ENCODE results near the gene LYPLAL1. TPM values are rescaled to one million over a fixed set of nuclear protein-coding genes. Genes with fewer than 3 reads are reported as not detected.
"Not testable (repeated sequence)": the region's sequence is repeated elsewhere in the genome, so short reads cannot be mapped to it uniquely, and the experiment has no call there.

LYPLAL1 gene
- total and polyA plus RNA-seq, 2 of the 13 experiments (the other 11 are each of a cell fraction or from before 2014, with no cell fraction given), result 17.0 to 31.6 TPM

DNA sequence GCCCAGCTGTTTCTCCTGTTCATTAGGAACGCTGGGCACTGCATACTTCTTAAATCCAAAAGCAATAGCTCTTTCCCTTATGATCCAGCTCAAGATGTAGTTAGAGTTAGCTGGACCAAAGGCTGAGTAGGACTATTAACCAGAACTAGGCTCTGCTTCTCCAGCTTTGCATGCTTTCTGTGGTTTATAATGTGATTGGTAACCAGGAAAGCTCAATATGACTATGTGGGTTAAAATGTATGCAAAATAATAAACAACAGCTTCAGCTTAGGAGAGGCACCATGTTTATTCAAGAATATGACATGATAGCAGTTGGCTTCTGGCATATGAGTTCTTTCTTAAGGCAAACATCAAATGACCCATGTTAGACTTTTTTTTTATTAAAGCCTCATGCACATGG, 73.8 kb downstream of the LYPLAL1 start:
- intact Hi-C loops (cut with micrococcal nuclease; ENCODE audit: unreplicated experiment), result no loop called here
- H3K4me3 ChIP-seq (replicated peaks in 1 of 3; ENCODE audit: insufficient read depth in 1 of 3, low read depth in 2 of 3, low read length in 3 of 3), result no peak overlapping the region
- CTCF ChIA-PET (ENCODE audit: low intra/inter-chr PET ratio, low total read pairs), result no interaction called here
- no peaks in the 10 kb centered on the region for H4K20me1 ChIP-seq (ENCODE audit: insufficient read depth, low read length)
- no peaks in the 10 kb centered on the region for H3K4me1 ChIP-seq (ENCODE audit: insufficient read depth, low read length)
- H3K36me3 ChIP-seq (replicated peaks in 1 of 2; ENCODE audit: control insufficient read depth in 1 of 2, insufficient read depth in 2 of 2, low read length in 2 of 2), result peaks cover 0 to 2% of the 10 kb centered on the region in 2 experiments; a peak in 2 of 5 replicates
- no peaks in the 10 kb centered on the region for H3K79me2 ChIP-seq (ENCODE audit: insufficient read depth, low read length)
- H2AFZ ChIP-seq (ENCODE audit: low read length), result no peak overlapping the region
- POLR2A ChIA-PET, result no interaction called here
- FAIRE-seq, result no peak
- no TSS peak for BruUV-seq (replicated peaks)
- ATAC-seq, result no peak
- H3K4me2 ChIP-seq (ENCODE audit: low read depth, low read length), result no peak overlapping the region
- no peak overlapping the region for H3K9ac ChIP-seq (ENCODE audit: insufficient read depth, low read depth, low read length)
- 100% methylated on average over 1 of the region's 1 CpG for WGBS (ENCODE audit: low lambda C conversion rate)
- TF ChIP-seq FOXJ3 (CRISPR knock-in tag; IDR thresholded peaks at IDR 0.05; ENCODE audit: borderline replicate concordance) (no peak), IRX3 (CRISPR knock-in tag; IDR thresholded peaks at IDR 0.05; ENCODE audit: borderline replicate concordance, low read depth) (no peak), ZNF746 (CRISPR knock-in tag; IDR thresholded peaks at IDR 0.05) (no peak), ATRX (CRISPR knock-in tag; IDR thresholded peaks at IDR 0.05; ENCODE audit: borderline replicate concordance) (no peak), SPEN (CRISPR knock-in tag; IDR thresholded peaks at IDR 0.05; ENCODE audit: low read depth) (no peak), HNRNPLL (IDR thresholded peaks at IDR 0.05; ENCODE audit: low read depth, low read length, poor library complexity, severe bottlenecking) (no peak), ZSCAN21 (CRISPR knock-in tag; IDR thresholded peaks at IDR 0.05; ENCODE audit: borderline replicate concordance) (no peak), ZFP37 (CRISPR knock-in tag; IDR thresholded peaks at IDR 0.05; ENCODE audit: borderline replicate concordance) (no peak), ZNF678 (CRISPR knock-in tag; IDR thresholded peaks at IDR 0.05) (no peak), MBD4 (IDR thresholded peaks at IDR 0.05; ENCODE audit: borderline replicate concordance, low read length) (no peak), ZNF724P (CRISPR knock-in tag; IDR thresholded peaks at IDR 0.05; ENCODE audit: borderline replicate concordance) (no peak), ZNF740 (CRISPR knock-in tag; IDR thresholded peaks at IDR 0.05) (no peak), CHD2 (IDR thresholded peaks at IDR 0.05; ENCODE audit: low read depth, low read length) (no peak), XBP1 (CRISPR knock-in tag; IDR thresholded peaks at IDR 0.05) (no peak), ZBTB14 (CRISPR knock-in tag; IDR thresholded peaks at IDR 0.05) (no peak)
- DNase-seq (ENCODE audit: low spot score), result no peak
- no peaks in the 10 kb centered on the region for H3K27me3 ChIP-seq (ENCODE audit: control insufficient read depth in 1 of 2, insufficient read depth in 2 of 2, low read length in 2 of 2)
- H3K9me3 ChIP-seq (ENCODE audit: low read length), result no peaks in the 10 kb centered on the region
- in situ Hi-C loops (cut with HindIII; ENCODE audit: extremely low pct_ligation_motif_present, low pct_unique_long_range_greater_than_20kb), result no loop called here
- H3K27ac ChIP-seq (ENCODE audit: extremely low read length, insufficient read depth, low read length), result no peak overlapping the region

DNA sequence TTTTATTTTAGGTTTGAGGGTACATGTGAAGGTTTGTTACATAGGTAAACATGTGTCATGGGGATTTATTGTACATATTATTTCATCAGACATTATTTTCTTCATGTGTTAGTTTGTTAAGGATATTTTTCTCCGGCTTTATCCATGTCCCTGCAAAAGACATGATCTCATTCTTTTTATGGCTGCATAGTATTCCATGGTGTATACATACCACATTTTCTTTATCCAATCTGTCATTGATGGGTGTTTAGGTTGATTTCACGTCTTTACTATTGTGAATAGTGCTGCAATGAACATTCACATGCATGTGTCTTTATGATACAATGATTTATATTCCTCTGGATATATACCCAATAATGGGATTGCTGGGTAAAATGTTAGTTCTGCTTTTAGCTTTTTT, 76.8 kb downstream of the LYPLAL1 start:
- BruUV-seq (replicated peaks); intact Hi-C loops (cut with micrococcal nuclease; ENCODE audit: unreplicated experiment); H3K36me3 ChIP-seq (replicated peaks in 1 of 2; ENCODE audit: control insufficient read depth in 1 of 2, insufficient read depth in 2 of 2, low read length in 2 of 2); H3K27ac ChIP-seq (ENCODE audit: extremely low read length, insufficient read depth, low read length); CTCF ChIA-PET (ENCODE audit: low intra/inter-chr PET ratio, low total read pairs); POLR2A ChIA-PET; H3K79me2 ChIP-seq (ENCODE audit: insufficient read depth, low read length); FAIRE-seq; in situ Hi-C loops (cut with HindIII; ENCODE audit: extremely low pct_ligation_motif_present, low pct_unique_long_range_greater_than_20kb); H3K4me2 ChIP-seq (ENCODE audit: low read depth, low read length); DNase-seq (ENCODE audit: low spot score); H3K4me1 ChIP-seq (ENCODE audit: insufficient read depth, low read length); ATAC-seq; H3K9ac ChIP-seq (ENCODE audit: insufficient read depth, low read depth, low read length); H3K4me3 ChIP-seq (replicated peaks in 1 of 3; ENCODE audit: insufficient read depth in 1 of 3, low read depth in 2 of 3, low read length in 3 of 3); H2AFZ ChIP-seq (ENCODE audit: low read length); H3K9me3 ChIP-seq (ENCODE audit: low read length); H3K27me3 ChIP-seq (ENCODE audit: control insufficient read depth in 1 of 2, insufficient read depth in 2 of 2, low read length in 2 of 2); H4K20me1 ChIP-seq (ENCODE audit: insufficient read depth, low read length): not testable (repeated sequence)
- WGBS (ENCODE audit: low lambda C conversion rate), result 97% methylated on average over 2 of the region's 2 CpGs
